Activated CD4-positive, alpha-beta T cell treated with anti-CD3 and anti-CD28 coated beads, Interleukin-10, Interleukin-2, amounts not matched to agents 100 ng/mL and 50 ng/mL, durations not matched to agents 16 hours and 8 hours (primary cell): ENCODE measurements around the gene KLF3.
"Not testable (repeated sequence)": the region's sequence is repeated elsewhere in the genome, so short reads cannot be mapped to it uniquely, and the experiment has no call there.

Experiments used
- DNase-seq: peaks from one replicate; pipeline ENCODE4 v3.0.0-alpha.2; 2020

The KLF3 gene

GRCh38 chr4:38663801-38664705, at the start of gene KLF3:
KLF3 (plus strand) TSS chr4:38664199; CDS start chr4:38680626, 16,427 bp downstream.
- DNase-seq, result peak; percentile 91

- no peak for DNase-seq
Observed at GRCh38 chr4:38614231-38614630, 49.8 kb upstream of the KLF3 start.

- no peak for DNase-seq
Observed at GRCh38 chr4:38615847-38616246, 48.2 kb upstream of the KLF3 start.

GRCh38 chr4:38618505-38618904, 45.5 kb upstream of the KLF3 start:
- peak; percentile 90 for DNase-seq

- DNase-seq, result peak; percentile 66
Observed at GRCh38 chr4:38619316-38619715, 44.7 kb upstream of the KLF3 start.

- DNase-seq, result no peak
Observed at GRCh38 chr4:38620065-38620464, 43.9 kb upstream of the KLF3 start.

- DNase-seq, result no peak
Observed at GRCh38 chr4:38620527-38621027, 43.4 kb upstream of the KLF3 start.

- peak; percentile 81 for DNase-seq
Observed at GRCh38 chr4:38621028-38621684, 42.8 kb upstream of the KLF3 start.

GRCh38 chr4:38621831-38622230, 42.2 kb upstream of the KLF3 start:
- no peak for DNase-seq

GRCh38 chr4:38622340-38622739, 41.7 kb upstream of the KLF3 start:
- not testable (repeated sequence) for DNase-seq

GRCh38 chr4:38623260-38623659, 40.7 kb upstream of the KLF3 start:
- no peak for DNase-seq

GRCh38 chr4:38624311-38624710, 39.7 kb upstream of the KLF3 start:
- no peak for DNase-seq

GRCh38 chr4:38625508-38625907, 38.5 kb upstream of the KLF3 start:
- DNase-seq, result peak; percentile 19

GRCh38 chr4:38626901-38627444, 37.0 kb upstream of the KLF3 start:
- DNase-seq, result not testable (repeated sequence)

- DNase-seq, result no peak
Observed at GRCh38 chr4:38630519-38630918, 33.5 kb upstream of the KLF3 start.

GRCh38 chr4:38634047-38634759, 29.8 kb upstream of the KLF3 start:
- no peak for DNase-seq

GRCh38 chr4:38639242-38639641, 24.8 kb upstream of the KLF3 start:
- DNase-seq, result no peak

- DNase-seq, result no peak
Observed at GRCh38 chr4:38641811-38642210, 22.2 kb upstream of the KLF3 start.

GRCh38 chr4:38644201-38644600, 19.8 kb upstream of the KLF3 start:
- no peak for DNase-seq

GRCh38 chr4:38647101-38647819, 16.7 kb upstream of the KLF3 start:
- no peak for DNase-seq

GRCh38 chr4:38650133-38650532, 13.9 kb upstream of the KLF3 start:
- no peak for DNase-seq

- DNase-seq, result no peak
Observed at GRCh38 chr4:38654273-38654672, 9.7 kb upstream of the KLF3 start.
